OCI-M1 (cell line): ENCODE results near the gene RPS3.
A peak's percentile ranks its signal among the peaks of the same experiment; 100 is the strongest.
"Not testable (repeated sequence)": the region's sequence is repeated elsewhere in the genome, so short reads cannot be mapped to it uniquely, and the experiment has no call there.

Experiments
- DNase-seq: peaks from one replicate; lab custom pipeline; 2025; lab: John Stamatoyannopoulos, UW

RPS3 gene

GRCh38 chr11:75380245-75380644 lies 19.1 kb upstream of the RPS3 start:
- DNase-seq: no peak

GRCh38 chr11:75380716-75381420 lies 18.4 kb upstream of the RPS3 start:
- DNase-seq: peak; percentile 83

- DNase-seq: no peak
These were observed 16.1 kb upstream of the RPS3 start for GRCh38 chr11:75383246-75383645.

GRCh38 chr11:75384438-75385080 lies 14.8 kb upstream of the RPS3 start:
- peak; percentile 98 for DNase-seq

GRCh38 chr11:75386942-75387630 lies 12.2 kb upstream of the RPS3 start:
- DNase-seq: peak; percentile 66

GRCh38 chr11:75387736-75388294 lies 11.5 kb upstream of the RPS3 start:
- no peak for DNase-seq

GRCh38 chr11:75388386-75389275 lies 10.7 kb upstream of the RPS3 start:
- DNase-seq: peak; percentile 99

- DNase-seq: no peak
These were observed 10.1 kb upstream of the RPS3 start for GRCh38 chr11:75389276-75389605.

- no peak for DNase-seq
These were observed 9.4 kb upstream of the RPS3 start for GRCh38 chr11:75389925-75390324.

- DNase-seq: no peak
These were observed 5.1 kb upstream of the RPS3 start for GRCh38 chr11:75394085-75394840.

GRCh38 chr11:75398906-75399305 lies 412 bp upstream of the RPS3 start:
- DNase-seq: no peak

- DNase-seq: peak; percentile 85
These were observed 988 bp downstream of the RPS3 start for GRCh38 chr11:75400146-75400865.

GRCh38 chr11:75402002-75402773 lies 2.9 kb downstream of the RPS3 start:
- no peak for DNase-seq

GRCh38 chr11:75403037-75403436 lies 3.7 kb downstream of the RPS3 start:
- no peak for DNase-seq

- no peak for DNase-seq
These were observed 4.8 kb downstream of the RPS3 start for GRCh38 chr11:75403983-75404658.

GRCh38 chr11:75406338-75406777 lies 7.0 kb downstream of the RPS3 start:
- peak; percentile 83 for DNase-seq

- DNase-seq: no peak
These were observed 9.6 kb downstream of the RPS3 start for GRCh38 chr11:75408957-75409219.

GRCh38 chr11:75409971-75410370 lies 10.7 kb downstream of the RPS3 start:
- not testable (repeated sequence) for DNase-seq

- DNase-seq: not testable (repeated sequence)
These were observed 13.8 kb downstream of the RPS3 start for GRCh38 chr11:75413146-75413545.
